ENCODE measurements around the gene STK33. TPM values are rescaled to one million over a fixed set of nuclear protein-coding genes. Genes with fewer than 3 reads are reported as not detected.
A peak's percentile ranks its signal among the peaks of the same experiment; 100 is the strongest.

STK33 gene
- total and polyA plus RNA-seq, 2 of the 13 experiments (the other 11 are each of a cell fraction or from before 2014, with no cell fraction given) = 2.7 to 12.6 TPM

- TF ChIP-seq PATZ1 (CRISPR knock-in tag; IDR thresholded peaks at IDR 0.05) (peak; percentile 52; the same call in 1 of the 2 replicates), TEAD3 (CRISPR knock-in tag; optimal IDR thresholded peaks at IDR 0.05; ENCODE audit: borderline replicate concordance) (peak; percentile 50), CBX5 (CRISPR knock-in tag; IDR thresholded peaks at IDR 0.05; ENCODE audit: borderline replicate concordance) (no peak), ZNF576 (CRISPR knock-in tag; IDR thresholded peaks at IDR 0.05) (no peak), SOX13 (IDR thresholded peaks at IDR 0.05) (no peak), SOX13 (CRISPR knock-in tag; conservative IDR thresholded peaks at IDR 0.05 in 1 of 2, IDR thresholded peaks at IDR 0.05 in 1 of 2) (0 out of 4 replicates have a peak, but pooled peaks of 1 of the 2 experiments have one; percentile 50), CEBPG (CRISPR knock-in tag; IDR thresholded peaks at IDR 0.05) (peak; percentile 40), AFF4 (CRISPR knock-in tag; IDR thresholded peaks at IDR 0.05) (no peak), NFIC (IDR thresholded peaks at IDR 0.05; ENCODE audit: low read length) (0 out of 2 replicates have a peak, but pooled peaks have one; percentile 28), ZNF687 (CRISPR knock-in tag; IDR thresholded peaks at IDR 0.05) (peak; percentile 43; the same call in 1 of the 2 replicates), ZNF143 (CRISPR knock-in tag; IDR thresholded peaks at IDR 0.05) (peak; percentile 67), ATF4 (CRISPR knock-in tag; IDR thresholded peaks at IDR 0.05) (peak in 1 of 2 experiments; percentile 42; a peak in 1 of 4 replicates), ATF7 (IDR thresholded peaks at IDR 0.05) (no peak), ATF7 (CRISPR knock-in tag; IDR thresholded peaks at IDR 0.05) (no peak), GATAD2A (CRISPR knock-in tag; IDR thresholded peaks at IDR 0.05) (0 out of 2 replicates have a peak, but pooled peaks have one; percentile 6), EHMT2 (IDR thresholded peaks at IDR 0.05; ENCODE audit: borderline replicate concordance, low read depth, low read length) (no peak), ZNF468 (CRISPR knock-in tag; IDR thresholded peaks at IDR 0.05) (no peak)
These were observed 204.7 kb downstream of the STK33 start (continued) for GRCh38 chr11:8389029-8389996.
